ENCODE data around the gene RPL39L.
"Not testable (repeated sequence)": the region's sequence is repeated elsewhere in the genome, so short reads cannot be mapped to it uniquely, and the experiment has no call there.

RPL39L gene

DNA sequence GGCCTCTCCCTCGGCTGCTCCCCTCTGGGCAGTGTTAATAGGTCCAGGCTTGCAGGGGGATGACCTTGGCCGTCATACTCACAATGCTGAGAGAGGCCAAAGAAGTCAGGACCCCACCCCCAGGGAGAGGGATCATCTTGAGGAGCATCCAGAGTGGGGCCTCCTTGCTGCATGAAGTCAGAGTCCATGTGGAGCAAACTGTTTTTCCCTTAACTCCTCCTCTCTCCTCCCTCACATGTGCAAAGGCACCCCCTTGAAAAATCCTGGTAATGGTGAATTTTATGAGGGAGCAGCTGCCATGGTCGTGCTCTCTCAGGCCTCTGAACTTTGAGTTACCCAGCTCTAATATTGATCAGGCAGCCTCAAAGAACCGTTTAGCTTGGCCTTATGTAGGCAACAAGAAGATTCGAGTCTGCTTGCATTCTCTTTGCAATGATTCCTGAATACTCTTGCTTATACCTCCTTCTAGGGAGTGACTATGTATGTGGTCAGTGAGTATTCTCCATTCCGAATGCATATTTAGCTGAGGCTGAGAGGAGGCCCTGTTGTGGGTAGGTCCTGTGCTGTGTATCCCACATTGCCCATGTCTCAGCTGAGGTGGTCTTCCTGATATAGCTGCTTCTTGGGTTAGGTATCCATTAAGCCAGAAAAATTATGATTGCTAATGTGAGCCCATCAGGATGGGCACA, 23.1 kb upstream of the RPL39L start:
- no peak overlapping the region for H3K27ac Mint-ChIP-seq

DNA sequence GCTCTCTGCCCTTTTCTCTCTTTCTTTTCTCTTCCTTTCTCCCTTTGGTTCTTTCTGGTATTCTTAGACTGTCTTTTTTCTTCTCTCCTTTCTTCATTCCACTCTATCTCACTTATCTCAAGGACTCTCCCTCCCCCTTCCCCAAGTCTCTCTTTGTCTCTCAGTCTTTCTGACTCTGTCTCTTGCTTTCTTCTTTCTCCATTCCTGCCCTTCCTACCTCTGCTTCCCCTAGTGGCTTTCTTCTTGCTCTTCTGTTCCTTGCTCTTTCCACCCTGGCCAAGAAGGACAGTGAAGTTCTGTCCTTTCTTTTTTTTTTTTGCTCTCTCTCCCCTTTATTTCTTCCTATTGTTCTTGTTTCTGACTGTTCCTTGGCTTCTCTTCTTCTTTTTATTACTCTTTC, 22.3 kb upstream of the RPL39L start:
- ATAC-seq (no peak), DNase-seq (ENCODE audit: low spot score in 2 of 2) (no peak)
- no peaks in the 10 kb centered on the region for H3K36me3 Mint-ChIP-seq
- no peak overlapping the region for H3K4me3 Mint-ChIP-seq
- no peaks in the 10 kb centered on the region for H3K4me1 Mint-ChIP-seq
- no peaks in the 10 kb centered on the region for H3K9me3 Mint-ChIP-seq
- no peak overlapping the region for H3K27ac Mint-ChIP-seq

More for the DNA sequence above, 23.1 kb upstream of the RPL39L start:
- Mint-ChIP-seq H3K4me1 (no peaks in the 10 kb centered on the region), H3K4me3 (no peak overlapping the region), H3K36me3 (no peaks in the 10 kb centered on the region), H3K9me3 (no peaks in the 10 kb centered on the region)
- DNase-seq (ENCODE audit: low spot score in 2 of 2) = no peak
- no peak for ATAC-seq

DNA sequence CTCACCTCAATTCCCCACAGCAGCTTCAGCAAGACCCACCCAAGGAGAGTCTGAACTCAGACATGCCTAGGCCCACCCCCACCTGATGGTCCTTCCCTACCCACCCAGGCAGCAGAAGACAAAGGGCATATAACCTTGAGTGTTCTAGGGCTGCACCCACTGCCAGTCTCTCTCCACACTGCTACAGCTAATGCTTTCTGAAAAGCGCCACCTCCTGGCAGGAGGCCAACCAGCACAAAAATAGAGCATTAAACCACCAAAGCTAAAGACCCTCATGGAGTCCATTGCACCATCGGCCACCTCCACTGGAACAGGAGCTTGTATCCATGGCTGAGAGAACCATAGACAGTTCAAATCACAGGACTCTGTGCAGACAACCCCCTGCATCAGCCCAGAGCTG, 11.3 kb upstream of the RPL39L start:
- Mint-ChIP-seq H3K9me3 (no peaks in the 10 kb centered on the region), H3K4me1 (peaks cover 5% of the 10 kb centered on the region), H3K27ac (no peak overlapping the region), H3K4me3 (no peak overlapping the region), H3K36me3 (no peaks in the 10 kb centered on the region)
- DNase-seq (ENCODE audit: low spot score in 2 of 2) (peak; percentile 48 to 82), ATAC-seq (peak; percentile 81)

DNA sequence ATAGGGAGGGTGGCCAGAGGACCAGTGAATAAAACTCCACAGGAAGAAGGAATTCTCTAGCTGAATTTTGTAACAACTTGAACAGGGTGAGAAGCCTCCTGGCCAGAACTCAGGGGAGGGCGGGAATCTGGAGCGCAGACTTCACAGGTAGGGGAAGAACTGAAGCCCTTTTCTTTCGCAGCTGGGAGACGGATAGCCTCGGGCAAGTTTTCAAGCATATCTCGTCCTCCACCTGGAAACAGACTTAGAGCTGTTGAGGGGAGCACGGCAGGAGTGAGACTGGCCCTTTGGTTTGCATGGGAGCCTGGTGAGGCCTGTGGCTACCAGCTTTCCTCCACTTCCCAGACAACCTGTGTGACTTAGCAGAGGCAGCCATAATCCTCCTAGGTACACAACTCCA, 10.9 kb upstream of the RPL39L start:
- ATAC-seq = peak; percentile 24

DNA sequence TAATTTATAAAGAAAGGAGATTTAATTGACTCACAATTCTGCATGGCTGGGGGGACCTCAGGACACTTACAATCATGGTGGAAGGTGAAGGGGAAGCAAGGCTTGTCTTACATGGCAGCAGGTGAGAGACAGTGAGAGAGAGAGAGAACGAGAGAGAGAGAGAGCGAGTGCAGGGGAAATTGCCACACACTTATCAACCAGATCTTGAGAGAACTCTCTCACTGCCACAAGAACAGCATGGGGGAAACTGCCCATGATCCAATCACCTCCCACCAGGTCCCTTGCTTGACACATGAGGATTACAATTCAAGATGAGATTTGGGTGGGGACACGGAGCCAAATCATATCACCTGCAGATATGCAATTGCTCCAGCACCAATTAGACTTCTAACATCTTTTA, 7.1 kb upstream of the RPL39L start:
- Mint-ChIP-seq H3K36me3 (no peaks in the 10 kb centered on the region), H3K9me3 (peaks cover 5% of the 10 kb centered on the region), H3K4me3 (no peak overlapping the region), H3K4me1 (peaks cover 5% of the 10 kb centered on the region), H3K27ac (no peak overlapping the region)
- ATAC-seq (no peak), DNase-seq (ENCODE audit: low spot score in 2 of 2) (no peak)

More for the DNA sequence above, 10.9 kb upstream of the RPL39L start:
- no peaks in the 10 kb centered on the region for H3K9me3 Mint-ChIP-seq
- no peak overlapping the region for H3K4me3 Mint-ChIP-seq
- DNase-seq (ENCODE audit: low spot score in 2 of 2) = no peak
- H3K4me1 Mint-ChIP-seq = peaks cover 5% of the 10 kb centered on the region
- H3K27ac Mint-ChIP-seq = no peak overlapping the region
- H3K36me3 Mint-ChIP-seq = no peaks in the 10 kb centered on the region

DNA sequence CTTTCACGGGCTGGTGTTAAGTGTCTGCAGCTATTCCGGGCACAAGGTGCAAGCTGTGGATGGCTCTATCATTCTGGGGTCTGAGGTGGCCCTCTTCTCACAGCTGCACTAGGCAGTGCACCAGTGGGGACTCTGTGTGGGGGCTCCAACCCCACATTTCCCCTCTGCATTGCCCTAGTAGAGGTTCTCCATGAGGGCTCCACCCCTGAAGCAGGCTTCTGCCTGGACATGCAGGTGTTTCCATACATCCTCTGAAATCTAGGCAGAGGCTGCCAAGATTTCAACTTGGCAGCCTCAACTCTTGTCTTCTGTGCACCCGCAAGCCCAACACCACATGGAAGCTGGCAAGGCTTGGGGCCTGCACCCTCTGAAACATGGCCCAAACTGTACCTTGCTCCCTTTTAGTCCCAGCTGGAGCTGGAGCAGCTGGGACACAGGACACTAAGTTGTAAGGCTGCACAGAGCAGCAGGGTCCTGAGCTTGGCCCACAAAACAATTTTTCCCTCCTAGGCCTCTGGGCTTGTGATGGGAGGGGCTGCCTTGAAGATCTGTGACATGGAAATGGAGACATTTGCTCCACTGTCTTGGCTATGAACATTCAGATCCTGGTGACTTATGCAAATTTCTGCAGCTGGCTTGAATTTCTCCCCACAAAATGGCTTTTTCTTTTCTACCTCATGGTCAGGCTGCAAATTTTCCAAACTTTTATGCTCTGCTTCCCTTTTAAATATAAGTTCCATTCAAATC, 6.0 kb upstream of the RPL39L start:
- no peak for ATAC-seq
- no peaks in the 10 kb centered on the region for H3K4me1 Mint-ChIP-seq
- H3K36me3 Mint-ChIP-seq = no peaks in the 10 kb centered on the region
- H3K4me3 Mint-ChIP-seq = no peak overlapping the region
- no peak overlapping the region for H3K27ac Mint-ChIP-seq
- DNase-seq (ENCODE audit: low spot score in 2 of 2) = no peak
- H3K9me3 Mint-ChIP-seq = peaks cover 5% of the 10 kb centered on the region

DNA sequence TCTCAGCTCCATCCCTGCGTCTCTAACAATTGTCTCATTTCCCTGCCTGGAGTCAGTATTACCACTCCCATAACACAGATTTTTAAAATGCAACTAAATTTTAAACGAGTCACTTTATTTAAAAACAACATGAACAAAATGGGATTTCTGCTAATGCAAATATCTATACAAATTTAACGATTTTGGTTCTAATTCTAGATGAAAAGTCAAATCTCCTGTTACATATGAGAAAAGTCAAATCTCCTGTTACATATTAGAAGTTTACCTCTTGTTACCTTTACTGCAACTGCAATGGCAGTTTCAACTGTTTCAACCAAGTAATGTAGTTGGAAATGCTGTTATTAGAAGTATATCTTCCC, 578 bp upstream of the RPL39L start:
- Mint-ChIP-seq H3K36me3 (peaks cover 10% of the 10 kb centered on the region), H3K4me1 (peaks cover 35% of the 10 kb centered on the region), H3K9me3 (peaks cover 8% of the 10 kb centered on the region), H3K27ac (peak overlapping the region; percentile 94), H3K4me3 (peak overlapping the region; percentile 83)
- ATAC-seq (no peak), DNase-seq (ENCODE audit: low spot score in 2 of 2) (no peak)

DNA sequence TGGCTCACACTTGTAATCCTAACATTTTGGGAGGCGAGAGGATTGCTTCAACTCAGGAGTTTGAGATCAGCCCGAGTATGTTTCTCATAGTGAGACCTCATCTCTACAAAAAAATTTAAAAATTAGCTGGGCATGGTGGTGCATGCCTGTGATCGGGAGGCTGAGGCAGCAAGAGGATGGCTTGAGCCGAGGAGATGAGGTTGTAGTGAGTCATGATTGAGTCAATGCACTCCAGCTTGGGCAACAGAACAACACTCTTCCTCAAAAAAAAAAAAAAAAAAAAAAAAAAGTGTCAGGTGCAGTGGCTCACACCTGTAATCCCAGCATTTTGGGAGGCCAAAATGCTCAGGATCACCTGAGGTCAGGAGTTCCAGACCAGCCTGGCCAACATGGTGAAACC, 2.4 kb downstream of the RPL39L start:
- Mint-ChIP-seq H3K9me3 (peaks cover 5% of the 10 kb centered on the region), H3K27ac (no peak overlapping the region), H3K36me3 (peaks cover 10% of the 10 kb centered on the region), H3K4me3 (no peak overlapping the region), H3K4me1 (peaks cover 35% of the 10 kb centered on the region)
- ATAC-seq = no peak
- no peak for DNase-seq (ENCODE audit: low spot score in 2 of 2)

DNA sequence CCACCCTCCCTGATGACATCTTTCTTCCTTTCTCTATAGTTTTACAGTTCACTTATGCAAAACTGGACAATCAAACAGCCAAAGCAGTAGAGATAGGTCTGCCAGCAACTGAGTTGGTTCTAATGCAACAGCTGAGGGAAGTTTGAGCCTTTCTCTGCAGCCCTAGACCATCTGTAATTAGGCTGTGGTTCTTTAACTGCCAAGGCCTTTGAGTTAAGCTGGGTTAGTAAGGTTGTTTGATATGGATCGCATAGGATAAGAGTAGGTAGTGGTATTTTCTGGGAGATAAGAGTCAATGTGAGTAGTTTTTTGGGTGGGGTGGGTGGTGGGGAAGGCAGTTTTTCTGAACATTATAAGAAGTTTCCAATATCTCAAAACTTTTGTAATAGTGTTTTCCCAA, 3.0 kb downstream of the RPL39L start:
- no peak overlapping the region for H3K27ac Mint-ChIP-seq
- no peak overlapping the region for H3K4me3 Mint-ChIP-seq
- peaks cover 35% of the 10 kb centered on the region for H3K4me1 Mint-ChIP-seq
- peaks cover 10% of the 10 kb centered on the region for H3K36me3 Mint-ChIP-seq
- ATAC-seq (no peak), DNase-seq (ENCODE audit: low spot score in 2 of 2) (no peak)
- peaks cover 3% of the 10 kb centered on the region for H3K9me3 Mint-ChIP-seq

DNA sequence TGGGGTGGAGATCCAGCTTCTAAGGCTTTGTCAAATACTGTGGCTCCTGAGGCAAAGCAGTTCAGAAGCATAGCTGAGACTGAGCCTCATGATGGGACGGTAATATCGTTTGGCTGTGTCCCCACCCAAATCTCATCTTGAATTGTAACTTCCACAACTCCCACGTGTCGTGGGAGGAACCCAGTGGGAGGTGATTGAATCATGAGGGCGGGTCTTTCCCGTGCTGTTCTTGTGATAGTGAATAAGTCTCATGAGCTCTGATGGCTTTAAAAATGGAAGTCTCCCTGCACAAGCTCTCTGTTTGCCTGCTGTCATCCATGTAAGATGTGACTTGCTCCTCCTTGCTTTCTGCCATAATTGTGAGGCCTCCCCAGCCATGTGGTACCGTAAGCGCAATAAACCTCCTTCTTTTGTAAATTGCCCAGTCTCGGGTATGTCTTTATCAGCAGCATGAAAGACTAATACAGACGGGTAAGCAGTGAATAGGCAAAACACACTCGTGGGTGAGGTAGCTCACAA, 4.1 kb downstream of the RPL39L start:
- H3K27ac Mint-ChIP-seq; H3K9me3 Mint-ChIP-seq; H3K4me3 Mint-ChIP-seq; DNase-seq (ENCODE audit: low spot score in 2 of 2); ATAC-seq: not testable (repeated sequence)
- peaks cover 19% of the 10 kb centered on the region for H3K36me3 Mint-ChIP-seq
- peaks cover 46% of the 10 kb centered on the region for H3K4me1 Mint-ChIP-seq

DNA sequence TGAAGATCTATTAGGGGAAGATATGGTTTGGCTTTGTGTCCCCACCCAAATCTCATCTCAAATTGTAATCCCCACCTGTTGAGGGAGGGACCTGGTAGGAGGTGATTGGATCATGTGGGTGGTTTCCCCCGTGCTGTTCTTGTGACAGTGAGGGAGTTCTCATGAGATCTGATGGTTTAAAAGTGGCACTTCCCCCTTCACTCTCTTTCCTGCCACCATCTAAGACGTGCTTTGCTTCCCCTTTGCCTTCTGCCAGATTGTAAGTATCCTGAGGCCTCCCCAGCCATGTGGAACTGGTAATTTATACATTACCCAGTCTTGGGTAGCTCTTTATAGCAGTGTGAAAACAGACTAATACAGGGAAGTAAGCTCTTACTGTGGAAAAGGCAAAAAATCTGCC, 6.1 kb downstream of the RPL39L start:
- ATAC-seq = not testable (repeated sequence)
- peak overlapping the region; percentile 45 for H3K27ac Mint-ChIP-seq
- peaks cover 11% of the 10 kb centered on the region for H3K36me3 Mint-ChIP-seq

DNA sequence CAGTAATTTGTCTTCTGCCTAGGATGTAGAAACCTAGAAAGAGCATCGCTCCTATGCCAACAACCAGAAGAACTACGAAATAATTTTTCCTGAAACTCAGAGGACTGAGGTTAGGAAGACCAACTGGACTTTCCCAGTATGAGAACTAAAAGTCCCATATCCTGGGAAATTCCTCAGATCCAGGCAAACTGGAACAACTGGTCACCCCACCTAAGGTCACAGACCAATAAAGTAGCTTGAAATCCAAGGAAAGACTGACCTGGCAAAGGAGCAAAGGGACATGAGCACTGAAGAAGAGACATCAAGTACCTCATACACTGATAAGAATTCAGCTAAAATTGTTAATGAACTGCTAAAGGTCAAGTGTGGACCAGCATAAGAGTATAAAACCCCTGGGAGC, 6.6 kb downstream of the RPL39L start:
- Mint-ChIP-seq H3K27ac (no peak overlapping the region), H3K36me3 (peaks cover 11% of the 10 kb centered on the region), H3K4me1 (peaks cover 33% of the 10 kb centered on the region), H3K9me3 (peaks cover 3% of the 10 kb centered on the region), H3K4me3 (no peak overlapping the region)
- ATAC-seq (no peak), DNase-seq (ENCODE audit: low spot score in 2 of 2) (no peak)

More for the DNA sequence above, 6.1 kb downstream of the RPL39L start:
- peaks cover 35% of the 10 kb centered on the region for H3K4me1 Mint-ChIP-seq
- H3K9me3 Mint-ChIP-seq; H3K4me3 Mint-ChIP-seq; DNase-seq (ENCODE audit: low spot score in 2 of 2): not testable (repeated sequence)

DNA sequence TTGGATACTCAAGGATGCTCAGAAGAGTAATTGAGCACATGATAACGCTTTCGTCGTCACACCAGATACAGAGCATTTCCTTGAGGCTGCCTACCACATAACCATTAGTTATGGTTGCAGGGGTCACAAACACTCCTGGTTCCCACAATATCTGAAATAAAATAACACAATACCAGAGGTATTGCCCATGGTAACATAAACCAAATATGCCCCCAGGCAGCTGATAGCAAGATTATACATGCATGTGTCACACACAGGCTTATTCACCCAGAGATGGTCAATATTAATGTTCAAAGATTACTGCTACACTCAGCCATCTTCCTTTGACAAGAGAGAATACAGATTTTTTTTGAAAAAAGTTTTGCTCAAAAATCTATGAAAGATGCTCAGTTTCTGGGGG, 7.3 kb downstream of the RPL39L start:
- Mint-ChIP-seq H3K4me1 (peaks cover 33% of the 10 kb centered on the region), H3K27ac (no peak overlapping the region), H3K9me3 (peaks cover 3% of the 10 kb centered on the region), H3K4me3 (no peak overlapping the region), H3K36me3 (peaks cover 11% of the 10 kb centered on the region)
- ATAC-seq (no peak), DNase-seq (ENCODE audit: low spot score in 2 of 2) (no peak)

DNA sequence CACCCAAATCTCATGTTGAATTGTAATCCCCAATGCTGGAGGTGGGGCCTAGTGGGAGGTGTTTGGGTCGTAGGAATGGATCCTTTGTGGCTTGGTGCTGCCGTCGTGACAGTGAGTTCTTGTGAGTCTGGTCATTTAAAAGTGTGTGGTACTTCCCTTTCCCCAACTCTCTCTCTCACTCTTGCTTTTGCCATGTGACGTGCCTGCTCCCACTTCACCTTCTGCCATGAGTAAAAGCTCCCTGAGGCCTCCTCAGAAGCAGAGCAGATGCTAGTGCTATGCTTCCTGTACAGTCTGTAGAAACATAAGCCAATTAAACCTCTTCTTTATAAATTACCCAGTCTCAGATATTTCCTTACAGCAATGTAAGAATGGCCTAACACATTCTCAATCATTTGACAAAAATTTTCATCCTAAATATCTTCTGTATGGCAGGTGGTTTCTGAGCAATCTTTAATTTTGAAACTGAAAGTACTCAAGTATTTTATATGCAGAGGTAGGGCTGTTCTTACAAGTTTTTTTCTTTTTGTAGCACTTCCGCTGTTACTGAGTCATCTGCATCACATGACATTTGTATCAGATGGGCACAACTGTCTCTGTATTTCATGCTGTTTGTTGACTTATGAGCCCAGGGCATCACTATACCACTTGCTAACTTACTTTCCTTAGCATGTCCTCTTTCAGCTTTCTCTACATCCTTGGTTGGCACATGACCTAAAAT, 8.8 kb downstream of the RPL39L start:
- peaks cover 21% of the 10 kb centered on the region for H3K4me1 Mint-ChIP-seq
- H3K9me3 Mint-ChIP-seq = peaks cover 3% of the 10 kb centered on the region
- peaks cover 11% of the 10 kb centered on the region for H3K36me3 Mint-ChIP-seq
- DNase-seq (ENCODE audit: low spot score in 2 of 2) = peak in 1 of 2 donors; percentile 68
- peak overlapping the region; percentile 43 for H3K4me3 Mint-ChIP-seq
- H3K27ac Mint-ChIP-seq = peak overlapping the region; percentile 78
- ATAC-seq = peak; percentile 98

DNA sequence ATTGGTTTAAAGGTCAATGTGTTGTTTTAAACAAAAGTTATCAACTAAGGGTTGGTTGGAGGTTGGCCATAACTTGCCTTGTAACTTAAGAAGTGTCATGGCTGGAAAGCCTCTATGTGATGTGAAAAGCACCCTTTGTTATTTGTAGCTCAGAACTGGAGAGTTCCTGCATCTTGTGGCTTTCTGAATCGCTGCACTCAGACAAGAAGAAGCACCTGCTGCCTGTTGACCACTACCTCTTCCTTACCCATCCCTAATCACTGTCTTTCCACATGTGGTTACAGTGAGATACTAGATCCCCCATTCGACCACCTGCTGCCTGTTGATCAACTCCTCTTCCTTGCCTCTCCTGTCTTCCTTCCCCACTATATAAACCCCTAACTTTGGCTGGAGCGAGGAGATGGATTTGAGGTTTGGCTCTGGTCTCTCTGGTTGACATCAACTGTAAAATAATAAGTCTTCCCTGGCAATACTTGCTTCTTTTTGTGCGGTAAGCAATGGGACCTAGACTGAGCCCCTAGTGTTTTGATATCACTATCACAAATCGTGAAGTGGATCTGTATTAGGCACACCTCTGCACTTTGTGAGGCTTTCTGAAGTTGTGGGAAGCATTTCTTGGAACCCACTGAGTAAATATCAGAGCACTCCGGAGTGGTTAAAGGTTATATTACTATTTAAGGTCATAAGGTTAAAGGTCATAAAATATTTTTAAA, 13.8 kb downstream of the RPL39L start:
- no peaks in the 10 kb centered on the region for H3K9me3 Mint-ChIP-seq
- no peak overlapping the region for H3K4me3 Mint-ChIP-seq
- DNase-seq (ENCODE audit: low spot score in 2 of 2) (no peak), ATAC-seq (no peak)
- H3K27ac Mint-ChIP-seq = no peak overlapping the region
- peaks cover 5% of the 10 kb centered on the region for H3K36me3 Mint-ChIP-seq
- H3K4me1 Mint-ChIP-seq = peaks cover 8% of the 10 kb centered on the region
